Stimulated activated CD4-positive, alpha-beta T cell treated with anti-CD3 and anti-CD28 coated beads, Interleukin-4, amount 100 ng/mL, for 48 hours (primary cell): ENCODE data around the gene KLHL25.
"Not testable (repeated sequence)": the region's sequence is repeated elsewhere in the genome, so short reads cannot be mapped to it uniquely, and the experiment has no call there.

ENCODE experiments used
- DNase-seq, 2 donors: peaks; one replicate each; pipeline ENCODE4 v3.0.0-alpha.2; 2020; ENCODE audit warnings: low read depth in 2 of 2

The KLHL25 gene

DNA sequence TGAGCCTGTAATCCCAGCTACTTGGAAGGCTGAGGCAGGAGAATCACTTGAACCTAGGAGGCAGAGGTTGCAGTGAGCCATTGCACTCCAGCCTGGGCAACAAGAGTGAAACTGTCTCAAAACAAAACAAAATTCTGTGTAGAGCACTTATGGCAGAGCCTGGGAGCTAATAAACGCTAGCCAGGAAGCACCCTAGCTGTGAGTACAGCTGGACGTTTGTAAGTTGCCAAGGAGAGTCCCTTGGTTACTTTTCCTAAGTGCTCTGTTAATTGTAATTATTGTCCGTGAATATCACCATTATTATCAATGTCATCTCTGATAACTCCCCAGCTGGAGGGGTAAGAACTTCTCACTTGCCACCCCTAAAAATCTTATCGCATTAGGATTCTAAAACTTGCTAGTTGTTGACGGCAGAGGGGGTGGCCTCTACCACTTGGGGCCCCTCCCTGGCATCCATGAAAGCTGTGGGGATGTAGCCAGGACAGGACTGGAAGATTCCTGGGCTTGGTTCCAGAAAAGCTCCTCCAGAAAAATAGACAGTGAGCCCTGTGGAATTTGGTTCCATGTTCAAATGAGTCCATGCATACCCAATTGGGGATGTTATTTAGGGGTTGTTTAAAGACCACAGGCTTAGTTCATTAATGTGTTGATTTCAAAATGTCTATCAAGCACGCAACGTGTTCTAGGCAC lies 9.9 kb upstream of the KLHL25 start:
- DNase-seq = no peak

DNA sequence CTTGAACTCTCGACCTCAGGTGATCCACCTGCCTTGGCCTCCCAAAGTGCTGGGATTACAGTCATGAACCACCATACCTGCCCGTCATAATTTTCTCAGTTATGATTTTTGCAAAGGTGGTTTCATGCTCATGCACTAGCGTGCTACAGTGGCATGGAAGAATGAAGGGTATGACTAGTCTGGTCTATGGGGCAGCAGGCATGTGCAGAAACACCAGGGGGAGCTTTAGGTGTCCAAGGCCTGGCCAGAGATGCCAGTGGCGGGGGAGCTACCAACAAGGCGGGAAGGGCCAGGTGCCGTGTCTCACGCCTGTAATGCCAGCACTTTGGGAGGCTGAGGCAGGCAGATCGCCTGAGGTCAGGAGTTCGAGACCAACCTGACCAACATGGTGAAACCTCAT lies 7.9 kb upstream of the KLHL25 start:
- not testable (repeated sequence) for DNase-seq

DNA sequence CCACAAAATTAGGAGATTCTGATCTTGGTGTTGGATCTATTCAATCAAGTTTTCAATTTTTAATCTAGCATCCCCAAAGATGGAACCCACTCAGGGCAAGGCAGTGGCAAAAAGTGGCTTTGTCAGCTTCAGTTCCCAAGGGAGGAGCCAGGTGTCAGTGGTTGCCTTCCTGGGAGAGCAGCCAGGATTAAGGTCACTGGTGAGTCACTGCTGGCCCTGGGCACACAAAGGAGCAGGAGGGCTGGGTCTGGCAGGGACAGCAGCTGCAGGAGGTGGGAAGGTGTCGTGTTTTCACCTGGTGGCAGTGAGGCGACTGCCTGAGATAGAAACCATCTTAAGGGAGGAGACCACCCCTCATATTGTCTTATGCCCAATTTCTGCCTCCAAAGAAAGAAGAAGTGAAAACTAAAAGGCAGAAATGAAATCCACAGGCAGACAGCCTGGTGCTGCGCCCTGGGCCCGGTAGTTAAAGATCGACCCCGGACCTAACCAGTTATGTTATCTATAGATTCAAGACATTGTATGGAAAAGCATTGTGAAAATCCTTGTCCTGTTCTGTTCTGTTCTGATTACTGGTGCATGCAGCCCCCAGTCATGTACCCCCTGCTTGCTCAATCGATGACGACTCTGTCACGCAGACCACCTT lies 5.9 kb upstream of the KLHL25 start:
- DNase-seq = no peak

DNA sequence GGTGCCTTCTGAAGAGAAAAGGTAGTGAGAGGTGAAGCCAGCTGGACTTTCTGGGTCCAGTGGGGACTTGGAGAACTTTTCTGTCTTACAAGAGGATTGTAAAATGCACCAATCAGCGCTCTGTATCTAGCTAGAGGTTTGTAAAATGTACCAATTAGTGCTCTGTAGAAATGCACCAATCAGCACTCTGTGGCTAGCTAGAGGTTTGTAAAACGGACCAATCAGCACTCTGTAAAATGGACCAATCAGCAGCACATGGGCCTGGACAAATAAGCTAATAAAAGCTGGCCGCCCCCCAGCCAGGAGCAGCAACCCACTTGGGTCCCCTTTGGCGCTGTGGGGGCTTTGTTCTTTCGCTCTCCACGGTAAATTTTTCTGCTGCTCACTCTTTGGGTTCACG lies 1.6 kb upstream of the KLHL25 start:
- not testable (repeated sequence) for DNase-seq

DNA sequence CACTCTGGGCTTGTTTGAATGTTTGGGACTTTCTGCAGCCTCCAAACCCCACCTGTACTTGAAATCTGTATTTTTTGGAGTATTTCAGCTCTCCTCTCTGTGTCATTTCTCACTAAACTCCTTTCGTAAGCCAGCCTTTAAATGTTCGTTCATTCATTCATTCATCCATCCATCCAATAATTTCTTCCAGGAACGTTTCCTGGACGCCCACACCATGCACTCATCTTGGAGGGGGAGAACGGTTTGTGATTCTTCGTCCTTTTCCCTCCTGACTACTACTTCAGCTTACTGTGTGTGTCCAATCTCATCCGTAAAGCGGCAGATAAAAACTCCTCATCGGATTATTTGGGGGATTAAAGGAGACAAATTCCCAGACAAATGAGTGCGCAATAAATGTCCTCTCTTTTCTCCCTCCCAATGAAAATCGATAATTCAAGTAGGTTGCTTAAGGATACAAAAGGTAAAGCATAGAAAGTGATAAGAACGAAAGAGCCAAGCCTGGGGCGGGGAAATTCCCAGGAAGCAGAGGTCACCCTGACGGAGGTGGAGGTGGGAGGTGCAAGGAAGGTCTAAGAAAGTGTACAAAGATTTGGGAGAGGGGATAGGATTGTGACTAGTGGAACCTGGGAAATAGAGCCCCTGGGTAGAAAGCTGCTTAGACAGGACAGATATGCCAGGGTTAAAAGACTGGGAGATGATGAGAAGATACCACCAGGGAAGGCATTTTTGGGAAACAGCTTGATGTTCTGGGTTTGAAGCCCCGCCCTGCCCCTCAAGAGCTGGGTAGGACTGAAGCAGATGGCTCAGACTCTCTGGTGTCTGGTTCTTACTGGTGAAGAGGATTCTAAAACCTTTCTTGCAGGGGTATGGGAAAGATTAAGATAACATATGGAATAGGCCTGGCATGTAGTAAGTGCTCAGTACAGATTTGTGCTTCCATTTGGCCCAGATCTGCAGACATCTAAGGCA lies 896 bp upstream of the KLHL25 start:
- no peak for DNase-seq

DNA sequence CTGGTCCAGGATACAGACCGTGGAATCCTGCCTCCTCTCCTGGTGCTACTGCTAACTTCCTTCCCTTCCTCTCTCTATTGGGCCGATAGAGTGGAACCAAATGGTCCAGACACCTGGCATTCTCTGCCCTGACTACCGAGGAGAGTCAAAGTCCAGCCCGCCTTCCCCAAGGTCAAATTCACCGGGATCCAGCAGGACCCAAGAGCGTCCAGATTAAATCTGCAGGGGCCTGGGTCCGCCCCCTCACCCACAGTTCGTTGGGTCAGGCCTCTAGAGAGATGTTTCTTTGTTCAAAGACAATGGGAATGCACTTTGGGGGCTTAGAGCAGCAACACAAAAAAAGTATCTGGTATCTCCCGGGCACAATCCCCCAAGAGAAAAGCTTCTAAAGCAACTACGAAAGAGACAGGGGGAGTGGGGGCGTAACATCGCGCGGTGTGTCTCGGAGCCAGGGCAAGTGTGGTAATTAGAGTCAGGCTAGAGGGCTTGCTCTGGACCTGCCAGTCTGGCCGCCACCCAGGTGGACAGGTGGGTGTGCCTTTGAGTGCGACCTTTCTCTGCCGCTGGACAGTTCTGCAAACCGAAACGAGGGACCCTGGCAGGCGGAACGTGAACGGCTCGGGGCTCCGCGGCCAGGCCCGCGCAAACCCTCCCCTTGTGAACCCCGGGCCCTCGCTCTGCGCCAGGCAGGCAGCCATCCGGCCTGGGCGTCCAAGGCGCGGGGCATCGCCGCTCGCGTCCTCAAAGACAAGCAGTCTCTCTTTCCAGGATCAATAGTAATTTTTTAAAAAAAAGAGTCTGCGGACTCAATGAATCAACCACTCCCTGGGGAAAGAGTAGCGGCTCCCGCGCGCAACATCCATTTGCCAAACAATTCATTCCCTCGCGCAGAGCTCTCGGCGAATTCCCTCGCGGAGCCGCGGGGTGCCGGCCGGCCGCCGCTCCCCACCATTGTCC lies 806 bp downstream of the KLHL25 start:
- peak in 1 of 2 donors; percentile 26 for DNase-seq

DNA sequence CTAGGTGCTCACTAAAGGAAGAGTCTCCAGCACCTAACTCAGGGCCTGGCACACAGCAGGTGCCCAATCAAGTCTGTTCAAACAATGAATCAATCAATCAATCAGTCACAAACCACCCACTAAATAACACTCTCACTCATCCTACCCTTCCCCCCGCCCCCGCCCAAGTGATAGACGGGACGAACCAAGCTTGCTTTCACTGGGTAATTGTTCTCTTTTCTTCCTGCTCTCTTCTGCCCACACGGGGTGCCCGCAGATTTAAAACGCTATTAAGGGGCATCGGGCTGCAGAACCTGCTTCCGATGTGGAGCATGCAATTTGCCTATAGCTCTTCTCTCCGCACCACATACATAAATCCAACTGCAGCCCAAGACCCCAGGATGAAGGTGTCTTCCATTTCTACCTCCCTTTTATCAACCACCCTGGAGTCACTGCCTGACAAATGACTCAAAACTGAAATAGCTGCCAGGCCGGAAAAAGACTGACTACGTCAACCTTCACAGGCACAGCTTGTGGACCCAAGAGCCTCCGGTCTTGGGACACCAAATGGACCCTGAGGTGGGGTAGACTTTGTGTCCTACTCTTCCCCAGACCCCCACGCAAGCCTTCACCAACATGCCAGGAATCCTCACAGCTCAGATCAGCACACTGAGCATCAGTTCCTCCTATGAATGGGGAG lies 1.7 kb downstream of the KLHL25 start:
- peak; percentile 20 to 24 for DNase-seq

DNA sequence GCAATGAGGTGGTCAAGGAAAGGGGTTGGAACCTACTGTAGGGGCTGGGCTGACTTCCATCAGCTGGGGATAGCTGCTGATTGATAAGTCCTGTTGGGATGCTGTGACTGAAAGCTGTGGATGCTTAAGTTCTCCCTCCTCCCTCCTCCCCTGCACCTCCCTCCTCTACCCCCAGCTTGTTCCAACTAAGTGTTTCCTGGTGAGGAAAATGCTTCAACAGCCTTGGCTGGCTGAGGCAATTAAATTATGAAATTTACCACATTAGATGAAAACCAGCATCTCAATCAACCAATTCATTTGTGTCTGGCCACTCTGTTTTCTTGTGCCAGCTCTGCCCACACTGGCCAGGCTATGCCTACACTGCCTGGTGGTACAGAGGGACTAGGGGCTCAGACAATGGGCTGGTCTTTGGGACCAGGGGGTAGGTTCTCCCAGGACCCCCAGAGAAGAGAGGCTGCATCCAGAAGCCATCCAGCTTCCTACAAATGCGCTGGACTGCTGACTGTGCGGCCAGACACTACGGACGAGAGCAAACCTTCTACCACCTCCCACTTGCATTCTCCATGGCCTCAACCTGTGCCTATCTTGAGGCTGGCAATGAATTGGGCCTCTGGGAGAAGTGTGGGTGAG lies 2.5 kb downstream of the KLHL25 start:
- DNase-seq = no peak

DNA sequence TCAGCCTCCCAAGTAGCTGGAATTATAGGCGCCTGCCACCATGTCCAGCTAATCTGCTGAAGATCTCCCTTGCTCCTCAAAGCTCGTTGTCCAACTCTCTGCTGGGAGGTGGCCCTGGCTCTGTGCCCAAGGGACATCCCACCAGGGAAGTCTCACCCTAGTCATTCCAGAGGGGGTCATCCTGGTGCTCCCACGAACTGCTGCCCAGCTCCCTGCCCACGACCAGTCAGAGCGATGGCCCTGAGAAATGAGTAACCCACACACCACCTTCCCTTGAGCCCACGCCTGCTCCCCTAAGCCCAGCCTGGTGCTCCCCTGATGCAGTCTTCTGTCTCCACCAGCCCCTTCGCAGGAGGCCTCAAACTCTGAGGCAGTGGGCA lies 5.2 kb downstream of the KLHL25 start:
- no peak for DNase-seq

DNA sequence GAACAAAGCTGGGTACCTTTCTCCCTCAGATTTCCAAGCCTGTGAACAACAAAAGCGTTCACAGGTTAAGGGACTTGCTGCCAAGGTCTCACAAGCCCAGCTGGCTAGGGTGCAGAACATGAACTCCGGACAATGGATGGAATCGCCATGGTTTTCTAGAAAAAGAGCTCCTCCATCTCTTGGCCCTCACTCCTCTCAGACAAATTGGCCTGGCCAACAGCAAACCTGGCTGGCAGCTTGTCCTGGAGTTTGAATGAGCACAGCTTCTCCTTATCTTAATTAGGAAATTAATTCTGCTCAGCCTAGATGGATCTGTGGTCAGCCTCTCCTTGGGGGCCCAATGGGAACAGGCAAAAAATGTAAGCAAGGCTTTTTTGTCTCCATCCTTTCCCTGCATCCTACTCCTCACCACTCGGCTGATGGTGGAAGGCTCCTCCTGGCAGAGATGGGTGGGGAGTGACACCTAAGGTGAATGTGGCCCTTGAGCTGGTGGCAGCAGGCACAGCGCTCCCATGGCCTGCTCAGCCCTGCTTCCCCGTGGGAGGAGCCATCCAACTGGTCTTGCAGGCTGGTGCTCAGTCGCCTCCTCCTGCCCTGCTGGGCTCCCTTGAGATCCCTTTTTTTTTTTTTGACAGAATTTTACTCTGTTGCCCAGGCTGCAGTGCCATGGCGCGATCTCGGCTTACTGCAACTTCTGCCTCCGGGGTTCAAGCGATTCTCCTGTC lies 5.8 kb downstream of the KLHL25 start:
- no peak for DNase-seq

DNA sequence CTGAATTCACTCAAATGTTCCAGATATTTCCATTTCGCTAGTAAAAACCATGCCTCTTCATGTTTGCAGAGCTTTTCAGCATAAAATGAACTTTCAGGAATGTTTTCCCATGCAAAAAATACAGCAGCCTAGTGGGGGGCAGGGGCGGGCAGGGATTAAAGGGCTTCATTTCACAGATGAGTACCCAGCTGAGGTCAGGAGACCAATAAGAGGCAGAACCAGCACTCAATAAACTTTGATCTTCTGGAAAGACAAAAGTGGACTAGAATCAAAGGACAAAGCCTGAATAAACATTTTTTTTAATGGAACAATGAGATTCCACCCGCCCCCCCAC lies 8.0 kb downstream of the KLHL25 start:
- DNase-seq = no peak

DNA sequence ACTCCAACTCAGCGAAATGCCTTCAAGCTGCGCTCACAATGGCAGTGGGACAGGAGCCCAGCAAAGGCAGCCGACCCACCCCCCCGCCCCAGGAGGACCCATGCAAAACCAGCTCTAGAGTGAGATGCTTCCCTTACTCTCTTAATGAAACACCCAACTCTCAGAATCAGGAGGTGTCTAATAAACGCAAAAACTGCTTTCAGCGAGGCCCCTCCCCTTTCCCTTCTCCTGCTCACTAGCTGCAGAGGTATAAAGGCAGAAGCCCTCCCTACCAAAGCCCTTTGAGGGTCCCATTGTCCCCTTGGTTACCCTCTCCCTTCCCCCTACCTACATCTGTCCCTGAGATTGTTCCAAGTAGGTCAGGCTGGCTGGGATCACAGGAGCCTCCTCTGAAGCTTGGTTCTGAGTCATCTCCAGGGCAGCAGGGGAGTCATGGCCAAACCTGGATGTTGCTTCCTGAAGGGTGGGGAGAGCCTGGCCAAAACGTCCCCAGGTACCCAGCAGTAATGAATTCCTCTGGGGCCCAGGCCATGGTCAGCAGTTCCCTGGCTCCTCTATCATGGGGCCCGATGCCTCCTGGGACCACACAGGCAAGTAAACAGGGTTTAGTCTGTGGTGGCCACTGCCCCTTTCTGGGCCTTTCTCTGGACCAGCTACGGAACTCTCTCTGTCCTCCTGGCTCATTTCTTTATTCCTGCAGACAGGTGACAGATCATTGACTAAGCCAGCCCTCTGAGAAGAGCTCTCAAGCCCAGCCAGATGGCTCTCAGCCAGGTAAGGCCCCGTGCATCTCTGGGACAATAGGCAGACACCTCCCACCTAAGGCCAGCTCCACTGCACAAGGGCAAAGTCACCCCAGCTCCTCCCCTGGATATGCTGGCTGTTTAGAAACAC lies 8.6 kb downstream of the KLHL25 start:
- DNase-seq = no peak

DNA sequence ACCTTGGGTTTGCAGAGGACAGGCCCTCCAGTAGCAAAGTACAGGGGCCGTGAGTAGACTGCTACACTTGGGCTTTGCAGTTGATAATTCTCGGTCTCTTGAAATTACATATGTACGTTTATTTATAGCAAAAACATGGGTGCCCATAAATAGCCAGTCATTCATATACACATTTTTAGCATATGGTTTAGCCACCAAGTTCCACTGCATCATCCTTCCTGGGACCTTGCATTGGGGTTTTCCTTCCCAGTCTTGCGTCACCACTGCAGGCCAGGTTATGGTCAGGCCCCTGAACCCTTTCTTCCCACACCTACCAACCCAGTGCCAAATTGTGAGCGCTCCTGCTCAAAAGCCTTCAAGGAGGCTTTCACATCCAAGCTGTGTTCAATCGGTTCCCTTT lies 12.7 kb downstream of the KLHL25 start:
- no peak for DNase-seq

DNA sequence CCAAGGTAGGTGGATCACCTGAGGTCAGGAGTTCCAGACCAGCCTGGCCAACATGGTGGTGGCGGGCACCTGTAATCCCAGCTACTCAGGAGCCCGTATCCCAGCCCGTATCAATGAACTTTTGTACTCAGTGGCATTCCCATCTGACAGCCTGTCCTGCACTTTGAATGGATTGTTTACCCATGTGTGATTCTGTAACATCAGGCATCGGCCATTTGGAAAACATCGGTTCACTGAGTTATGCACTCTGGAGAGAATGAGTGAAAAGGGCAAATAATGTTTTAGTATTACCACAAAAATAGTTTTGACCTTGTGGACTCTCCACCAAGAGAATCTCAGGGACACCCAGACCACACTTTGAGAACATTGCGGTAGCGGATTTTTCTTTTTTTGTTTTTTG lies 13.6 kb downstream of the KLHL25 start:
- no peak for DNase-seq

DNA sequence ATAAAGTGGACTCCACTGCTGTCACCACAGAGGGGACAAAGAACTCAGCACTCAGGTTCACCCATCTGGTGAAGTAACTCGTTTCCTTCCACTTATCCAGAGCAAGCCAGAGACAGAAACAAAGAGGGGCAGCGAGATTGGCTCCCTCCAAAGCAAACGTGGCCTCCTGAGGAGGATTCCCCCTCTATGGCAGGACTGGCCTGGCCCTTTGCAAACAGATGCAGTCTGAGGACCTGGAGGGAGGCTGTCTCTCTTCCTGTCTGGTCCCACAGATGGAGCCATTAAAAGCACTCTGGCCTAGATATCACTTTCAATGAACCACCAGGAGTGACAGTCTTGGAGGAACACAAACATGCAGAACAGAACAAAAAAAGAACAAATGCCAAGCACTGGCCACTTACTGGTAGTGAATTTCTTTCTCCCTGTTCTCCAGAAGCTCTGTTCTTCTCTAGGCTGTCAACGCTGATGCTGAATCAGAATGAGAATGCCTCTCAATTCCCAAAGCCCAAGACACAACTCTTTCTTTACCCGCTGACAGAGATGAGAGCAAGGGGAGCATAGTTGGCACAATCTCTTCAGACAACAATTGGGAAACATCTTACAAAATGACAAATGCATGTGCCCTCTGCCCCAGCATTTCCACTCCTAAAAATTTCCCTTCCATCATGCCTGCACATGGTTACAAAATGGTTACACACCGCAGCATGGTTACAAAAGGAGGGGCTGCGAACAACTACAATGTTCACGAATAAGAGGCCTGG lies 14.3 kb downstream of the KLHL25 start:
- no peak for DNase-seq

DNA sequence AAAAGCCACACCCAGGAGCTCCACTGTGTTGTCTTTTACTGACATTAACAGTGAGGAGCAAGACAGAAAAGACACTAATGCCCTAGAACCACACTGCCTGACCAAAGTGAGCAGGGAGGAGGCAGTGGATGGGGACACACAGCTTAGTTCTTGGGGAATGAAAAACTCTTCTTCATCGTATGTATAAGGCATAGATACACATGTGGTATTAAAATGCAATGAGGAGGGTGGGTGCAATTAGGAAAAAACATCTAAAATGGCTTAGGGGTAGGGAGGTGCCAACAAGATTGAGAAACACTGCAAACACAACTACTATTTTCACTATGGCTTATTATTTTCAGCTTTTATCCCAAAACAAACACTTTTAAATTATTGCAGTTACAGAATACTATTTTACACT lies 15.5 kb downstream of the KLHL25 start:
- DNase-seq = no peak

DNA sequence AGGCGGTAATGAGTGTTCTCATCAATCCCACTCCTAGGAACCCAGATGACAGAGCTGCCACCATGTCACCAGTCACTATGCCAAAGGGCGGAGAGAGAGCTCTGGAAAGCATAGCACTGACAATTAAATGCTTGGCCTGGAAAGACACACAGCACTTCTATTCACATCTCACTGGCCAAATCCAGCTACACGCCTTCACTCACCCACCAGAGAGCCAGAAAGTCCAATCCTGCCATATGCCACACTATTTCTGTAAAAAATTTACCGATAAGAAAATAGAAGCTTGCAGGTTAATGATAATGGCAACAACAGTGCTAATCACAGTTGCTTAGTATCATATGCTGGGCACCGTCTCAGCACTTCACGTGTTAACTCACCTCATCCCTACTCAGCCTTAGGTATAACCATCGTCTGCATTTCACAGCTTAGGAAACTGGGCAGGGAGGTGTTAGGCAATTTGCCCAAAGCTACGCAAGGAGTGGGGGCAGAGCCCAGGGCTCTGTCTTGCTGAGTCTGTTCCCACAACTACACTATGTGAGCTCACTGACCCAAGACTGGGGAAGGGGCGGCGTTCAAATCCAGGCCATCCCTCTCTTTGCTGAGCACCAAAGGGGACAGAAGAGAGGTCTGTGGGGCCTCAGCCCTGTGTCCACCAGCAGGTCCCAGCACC lies 16.5 kb downstream of the KLHL25 start:
- no peak for DNase-seq
